HUES48 (cell line): ENCODE data around the gene RPS29.
"Not testable (repeated sequence)": the region's sequence is repeated elsewhere in the genome, so short reads cannot be mapped to it uniquely, and the experiment has no call there.

Experiments used
- H3K27ac ChIP-seq: one replicate; pipeline ENCODE4 v1.7.0; 2013; ENCODE audit warnings: low read depth, low read length, inconsistent platforms
- H3K27me3 ChIP-seq: 2 replicates; pipeline ENCODE4 v1.6.1; 2013; ENCODE audit warnings: mild to moderate bottlenecking, low read length; ENCODE audit not compliant: control insufficient read depth, insufficient read depth
- H3K36me3 ChIP-seq: 2 replicates; pipeline ENCODE4 v1.6.1; 2013; ENCODE audit warnings: low read length; ENCODE audit not compliant: control insufficient read depth, insufficient read depth
- H3K4me1 ChIP-seq: 2 replicates; pipeline ENCODE4 v1.6.1; 2013; ENCODE audit warnings: mild to moderate bottlenecking, low read length; ENCODE audit not compliant: control insufficient read depth, insufficient read depth
- H3K4me3 ChIP-seq: 2 replicates; pipeline ENCODE4 v1.5.1; 2013; ENCODE audit warnings: mild to moderate bottlenecking, low read depth, low read length
- H3K9ac ChIP-seq: 2 replicates; pipeline ENCODE4 v1.6.1; 2013; ENCODE audit warnings: mild to moderate bottlenecking, low read depth, low read length, moderate library complexity
- H3K9me3 ChIP-seq: 2 replicates; pipeline ENCODE4 v1.6.1; 2013; ENCODE audit warnings: low read length; ENCODE audit not compliant: control insufficient read depth, insufficient read depth

The RPS29 gene

GRCh38 chr14:49619730-49620129 lies 33.5 kb upstream of the RPS29 start:
- H3K9me3 ChIP-seq, result no peaks in the 10 kb centered on the region
- H3K27ac ChIP-seq, result peak overlapping the region; percentile 94
- H3K9ac ChIP-seq, result peak overlapping the region; percentile 95
- H3K4me1 ChIP-seq, result peaks cover 17% of the 10 kb centered on the region
- peaks cover 34% of the 10 kb centered on the region for H3K36me3 ChIP-seq
- no peaks in the 10 kb centered on the region for H3K27me3 ChIP-seq
- peak overlapping the region; percentile 99 for H3K4me3 ChIP-seq

- Histone ChIP-seq H3K4me1 (peaks cover 17% of the 10 kb centered on the region), H3K36me3 (peaks cover 34% of the 10 kb centered on the region), H3K27ac (peak overlapping the region; percentile 94)
These were observed 33.1 kb upstream of the RPS29 start for GRCh38 chr14:49619273-49619672.

DNA sequence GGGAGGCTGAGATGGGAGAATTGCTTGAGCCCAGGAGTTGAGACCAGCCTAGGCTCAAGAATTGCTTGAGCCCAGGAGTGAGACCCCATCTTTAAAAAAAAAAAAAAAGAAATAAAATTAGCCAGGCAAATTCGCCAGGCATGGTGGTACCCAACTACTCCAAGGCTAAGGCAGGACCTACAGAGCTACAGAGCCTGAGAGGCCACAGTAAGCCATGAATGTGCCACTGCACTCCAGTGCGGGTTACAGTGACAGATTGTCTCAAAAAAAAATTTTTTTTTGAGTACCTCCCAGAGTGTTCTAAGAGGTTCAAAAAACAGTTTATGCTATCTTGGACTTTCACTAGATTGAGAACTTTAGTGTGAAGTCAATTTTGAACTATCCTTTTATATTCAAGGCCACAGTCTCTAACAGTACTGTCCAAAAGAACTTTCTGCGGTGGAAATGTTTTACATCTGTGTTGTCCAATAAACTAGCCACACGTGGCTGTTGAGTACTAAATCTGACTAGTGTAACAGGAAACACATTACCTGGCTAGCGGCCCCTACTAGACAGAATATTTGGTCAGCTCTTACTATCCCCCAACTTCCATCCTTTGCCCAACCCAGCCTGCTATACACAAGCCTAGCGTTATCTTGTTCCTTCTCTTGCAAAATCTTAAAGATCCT lies 31.8 kb upstream of the RPS29 start:
- no peak overlapping the region for H3K9ac ChIP-seq
- no peak overlapping the region for H3K4me3 ChIP-seq
- H3K9me3 ChIP-seq, result no peaks in the 10 kb centered on the region
- no peaks in the 10 kb centered on the region for H3K27me3 ChIP-seq
- no peak overlapping the region for H3K27ac ChIP-seq
- peaks cover 34% of the 10 kb centered on the region for H3K36me3 ChIP-seq
- peaks cover 15% of the 10 kb centered on the region for H3K4me1 ChIP-seq

More at GRCh38 chr14:49619273-49619672, 33.1 kb upstream of the RPS29 start:
- not testable (repeated sequence) for H3K9me3 ChIP-seq, H3K27me3 ChIP-seq
- H3K9ac ChIP-seq, result peak overlapping the region; percentile 95; the same call in 1 of the 2 replicates
- peak overlapping the region; percentile 99 for H3K4me3 ChIP-seq

DNA sequence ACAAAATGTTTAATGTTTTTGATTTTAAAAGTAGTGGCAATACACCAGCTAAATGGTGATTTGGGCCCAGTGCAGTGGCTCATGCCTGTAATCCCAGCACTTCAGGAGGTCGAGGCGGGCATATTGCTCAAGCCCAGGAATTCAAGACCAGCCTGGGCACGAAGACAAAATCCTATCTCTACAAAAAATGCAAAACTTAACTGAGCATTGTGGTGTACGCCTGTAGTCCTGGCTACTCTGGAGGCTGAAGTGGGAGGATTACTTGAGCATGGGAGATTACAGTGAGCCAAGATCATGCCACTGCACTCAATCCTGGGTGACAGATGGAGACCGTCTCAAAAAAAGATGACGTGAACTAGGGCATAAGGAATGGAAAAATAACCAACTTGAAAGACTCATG lies 29.6 kb upstream of the RPS29 start:
- H3K9me3 ChIP-seq, result no peaks in the 10 kb centered on the region
- peaks cover 31% of the 10 kb centered on the region for H3K36me3 ChIP-seq
- H3K9ac ChIP-seq, result no peak overlapping the region
- H3K4me3 ChIP-seq, result no peak overlapping the region
- no peak overlapping the region for H3K27ac ChIP-seq
- no peaks in the 10 kb centered on the region for H3K27me3 ChIP-seq
- H3K4me1 ChIP-seq, result 0 out of 2 replicates have a peak, but pooled peaks cover 4% of the 10 kb centered on the region

DNA sequence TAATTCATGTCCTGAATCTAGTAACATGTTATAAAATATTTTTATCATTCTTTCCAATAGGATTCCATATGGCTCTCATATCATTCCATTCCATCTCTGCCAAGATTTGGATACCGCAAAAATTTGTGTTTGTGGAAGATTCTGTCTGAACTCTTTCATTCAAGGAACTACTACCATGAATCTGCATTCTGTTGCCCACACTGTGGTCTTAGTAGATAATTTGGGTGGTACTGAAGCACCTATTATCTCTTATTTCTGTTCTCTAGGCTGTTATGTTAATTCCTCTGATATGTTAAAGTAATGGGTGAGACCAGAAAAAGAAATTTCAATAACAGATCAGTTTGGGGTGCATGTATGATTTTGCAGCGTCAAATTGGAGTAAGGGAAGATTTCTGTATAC lies 28.0 kb upstream of the RPS29 start:
- Histone ChIP-seq H3K4me1 (0 out of 2 replicates have a peak, but pooled peaks cover 3% of the 10 kb centered on the region), H3K36me3 (peaks cover 31% of the 10 kb centered on the region), H3K4me3 (no peak overlapping the region), H3K27ac (no peak overlapping the region), H3K9ac (no peak overlapping the region), H3K27me3 (no peaks in the 10 kb centered on the region), H3K9me3 (no peaks in the 10 kb centered on the region)

DNA sequence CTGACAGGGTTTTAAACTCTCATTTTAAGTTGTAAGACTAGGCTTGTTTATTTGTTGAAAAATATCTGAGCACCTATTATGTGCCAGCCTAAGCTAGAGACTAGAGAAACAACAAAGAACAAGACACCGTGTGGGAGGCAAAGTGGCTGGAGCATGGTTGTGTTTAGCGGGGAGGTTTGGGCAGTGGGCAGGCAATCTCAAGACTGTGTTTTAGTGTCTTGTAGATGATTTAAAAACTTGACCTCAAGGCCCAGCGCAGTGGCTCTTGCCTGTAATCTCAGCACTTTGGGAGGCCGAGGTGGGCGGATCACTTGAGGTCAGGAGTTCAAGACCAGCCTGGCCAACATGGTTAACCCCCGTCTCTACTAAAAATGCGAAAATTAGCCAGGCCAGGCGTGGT lies 26.5 kb upstream of the RPS29 start:
- H3K9ac ChIP-seq, result no peak overlapping the region
- peaks cover 26% of the 10 kb centered on the region for H3K36me3 ChIP-seq
- H3K9me3 ChIP-seq, result no peaks in the 10 kb centered on the region
- no peak overlapping the region for H3K4me3 ChIP-seq
- H3K27me3 ChIP-seq, result no peaks in the 10 kb centered on the region
- H3K4me1 ChIP-seq, result no peaks in the 10 kb centered on the region
- no peak overlapping the region for H3K27ac ChIP-seq

- Histone ChIP-seq H3K27ac (no peak overlapping the region), H3K9me3 (no peaks in the 10 kb centered on the region), H3K27me3 (no peaks in the 10 kb centered on the region), H3K36me3 (peaks cover 26% of the 10 kb centered on the region), H3K4me1 (no peaks in the 10 kb centered on the region), H3K4me3 (no peak overlapping the region), H3K9ac (no peak overlapping the region)
These were observed 26.1 kb upstream of the RPS29 start for GRCh38 chr14:49612251-49612650.

DNA sequence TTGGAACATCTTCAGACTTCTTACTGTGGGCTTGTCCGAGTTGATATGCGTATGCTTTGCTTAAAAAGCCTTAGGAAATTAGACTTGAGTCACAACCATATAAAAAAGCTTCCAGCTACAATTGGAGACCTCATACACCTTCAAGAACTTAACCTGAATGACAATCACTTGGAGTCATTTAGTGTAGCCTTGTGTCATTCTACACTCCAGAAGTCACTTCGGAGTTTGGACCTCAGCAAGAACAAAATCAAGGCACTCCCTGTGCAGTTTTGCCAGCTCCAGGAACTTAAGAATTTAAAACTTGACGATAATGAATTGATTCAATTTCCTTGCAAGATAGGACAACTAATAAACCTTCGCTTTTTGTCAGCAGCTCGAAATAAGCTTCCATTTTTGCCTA lies 21.4 kb upstream of the RPS29 start:
- H3K36me3 ChIP-seq, result peaks cover 44% of the 10 kb centered on the region
- no peak overlapping the region for H3K27ac ChIP-seq
- H3K27me3 ChIP-seq, result no peaks in the 10 kb centered on the region
- H3K9me3 ChIP-seq, result no peaks in the 10 kb centered on the region
- H3K4me3 ChIP-seq, result no peak overlapping the region
- no peak overlapping the region for H3K9ac ChIP-seq
- H3K4me1 ChIP-seq, result no peaks in the 10 kb centered on the region

GRCh38 chr14:49598485-49599300 lies 12.5 kb upstream of the RPS29 start, which contains the start of gene LRR1:
Gene LRR1 (plus strand): TSS chr14:49598940. CDS start chr14:49599021, 81 bp downstream.
- H3K4me3 ChIP-seq, result peak within 1 kb of the TSS; percentile 98
- no peaks in the 10 kb centered on the region for H3K4me1 ChIP-seq
- no peaks in the 10 kb centered on the region for H3K9me3 ChIP-seq
- H3K27me3 ChIP-seq, result no peaks in the 10 kb centered on the region
- peak within 1 kb of the TSS; percentile 95 for H3K9ac ChIP-seq
- peak within 1 kb of the TSS; percentile 91 for H3K27ac ChIP-seq
- peaks cover 12% of the 10 kb centered on the region for H3K36me3 ChIP-seq

DNA sequence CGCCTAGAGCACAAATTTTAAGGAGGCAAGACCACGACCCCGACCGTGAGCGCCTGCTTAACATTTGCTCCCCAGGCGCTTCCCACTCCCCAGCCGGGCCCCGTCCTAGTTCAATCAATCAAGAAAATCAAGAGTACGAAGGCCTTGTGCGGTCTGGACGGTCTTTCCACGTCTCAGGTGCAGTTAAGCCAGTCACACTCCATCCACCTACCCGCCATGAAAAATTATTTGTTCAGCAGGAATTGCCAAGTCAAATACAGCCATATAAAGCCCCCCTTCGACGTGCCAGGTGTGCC lies 12.0 kb upstream of the RPS29 start:
- H3K4me1 ChIP-seq, result no peaks in the 10 kb centered on the region
- H3K9me3 ChIP-seq, result no peaks in the 10 kb centered on the region
- H3K9ac ChIP-seq, result peak overlapping the region; percentile 95
- H3K36me3 ChIP-seq, result peaks cover 9% of the 10 kb centered on the region
- no peaks in the 10 kb centered on the region for H3K27me3 ChIP-seq
- peak overlapping the region; percentile 98 for H3K4me3 ChIP-seq
- H3K27ac ChIP-seq, result peak overlapping the region; percentile 91

DNA sequence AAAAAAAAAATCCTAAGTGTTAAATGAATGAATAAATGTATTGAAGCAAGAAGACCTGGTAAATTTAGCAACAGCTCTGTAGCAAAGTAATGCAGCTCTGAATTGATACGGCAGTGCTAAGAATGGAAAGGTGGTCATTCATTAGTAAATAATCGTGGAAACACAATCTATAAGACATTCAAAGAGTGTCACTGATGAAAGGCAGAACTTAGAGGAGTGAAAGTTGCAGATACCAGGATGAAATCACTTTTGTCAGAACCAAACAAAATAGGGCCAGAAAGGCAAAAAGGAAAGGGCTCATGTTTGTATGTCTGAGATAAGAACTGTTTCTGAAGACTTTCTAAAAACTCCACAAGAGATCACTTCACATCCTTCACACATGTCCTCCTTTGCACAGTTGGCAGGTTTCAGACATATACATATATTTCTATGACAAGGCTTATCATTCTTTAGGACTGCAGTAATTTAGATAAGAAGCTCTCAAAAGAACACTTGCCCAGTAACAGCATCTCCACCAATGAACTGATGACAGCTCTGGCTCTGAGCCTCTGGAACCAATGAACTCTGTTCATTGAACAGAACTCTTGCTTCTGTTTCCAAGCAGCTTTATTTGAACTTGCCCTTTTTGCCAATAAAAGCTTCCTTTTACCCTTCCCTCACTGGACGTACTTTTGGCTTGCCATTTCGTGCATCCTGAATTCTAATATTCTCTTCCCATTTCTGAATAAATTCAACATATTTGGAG lies 8.3 kb upstream of the RPS29 start:
- Histone ChIP-seq H3K36me3 (no peaks in the 10 kb centered on the region), H3K9ac (no peak overlapping the region), H3K27ac (no peak overlapping the region), H3K27me3 (no peaks in the 10 kb centered on the region), H3K4me3 (no peak overlapping the region), H3K9me3 (no peaks in the 10 kb centered on the region), H3K4me1 (no peaks in the 10 kb centered on the region)
